ENCODE data around the gene CHERP.
"Not testable (repeated sequence)": the region's sequence is repeated elsewhere in the genome, so short reads cannot be mapped to it uniquely, and the experiment has no call there.

The CHERP gene

GRCh38 chr19:16576690-16577530 lies 34.7 kb upstream of the CHERP start:
- DNase-seq (ENCODE audit: low read depth in 2 of 2), result no peak

- no peak for DNase-seq (ENCODE audit: low read depth in 2 of 2)
These were observed 33.8 kb upstream of the CHERP start for GRCh38 chr19:16575861-16576689.

GRCh38 chr19:16575282-16575681 lies 33.0 kb upstream of the CHERP start:
- DNase-seq (ENCODE audit: low read depth in 2 of 2), result no peak

- DNase-seq (ENCODE audit: low read depth in 2 of 2), result no peak
These were observed 31.7 kb upstream of the CHERP start for GRCh38 chr19:16573925-16574324.

GRCh38 chr19:16573296-16573695 lies 31.1 kb upstream of the CHERP start:
- DNase-seq (ENCODE audit: low read depth in 2 of 2), result no peak

GRCh38 chr19:16572332-16573211 lies 30.3 kb upstream of the CHERP start, which contains the start of gene SLC35E1:
Gene SLC35E1 (minus strand): TSS chr19:16572415. CDS start chr19:16572364, 51 bp downstream.
- peak; percentile 80 to 87 for DNase-seq (ENCODE audit: low read depth in 2 of 2)

GRCh38 chr19:16571822-16572331 lies 29.6 kb upstream of the CHERP start:
- DNase-seq (ENCODE audit: low read depth in 2 of 2), result no peak

GRCh38 chr19:16571283-16571682 lies 29.0 kb upstream of the CHERP start:
- no peak for DNase-seq (ENCODE audit: low read depth in 2 of 2)

GRCh38 chr19:16569609-16570320 lies 27.5 kb upstream of the CHERP start:
- DNase-seq (ENCODE audit: low read depth in 2 of 2), result no peak

- DNase-seq (ENCODE audit: low read depth in 2 of 2), result no peak
These were observed 24.5 kb upstream of the CHERP start for GRCh38 chr19:16566702-16567101.

GRCh38 chr19:16566161-16566560 lies 23.9 kb upstream of the CHERP start:
- DNase-seq (ENCODE audit: low read depth in 2 of 2), result peak in 1 of 2 donors; percentile 52

GRCh38 chr19:16564842-16565241 lies 22.6 kb upstream of the CHERP start:
- no peak for DNase-seq (ENCODE audit: low read depth in 2 of 2)

GRCh38 chr19:16562608-16563025 lies 20.4 kb upstream of the CHERP start:
- DNase-seq (ENCODE audit: low read depth in 2 of 2), result no peak

GRCh38 chr19:16561382-16561781 lies 19.1 kb upstream of the CHERP start:
- DNase-seq (ENCODE audit: low read depth in 2 of 2), result no peak

GRCh38 chr19:16559780-16560276 lies 17.6 kb upstream of the CHERP start:
- no peak for DNase-seq (ENCODE audit: low read depth in 2 of 2)

- no peak for DNase-seq (ENCODE audit: low read depth in 2 of 2)
These were observed 12.5 kb upstream of the CHERP start for GRCh38 chr19:16554776-16555175.

GRCh38 chr19:16551902-16552301 lies 9.7 kb upstream of the CHERP start:
- DNase-seq (ENCODE audit: low read depth in 2 of 2), result not testable (repeated sequence)

- DNase-seq (ENCODE audit: low read depth in 2 of 2), result no peak
These were observed 6.7 kb upstream of the CHERP start for GRCh38 chr19:16548956-16549355.

GRCh38 chr19:16544473-16545231 lies 2.4 kb upstream of the CHERP start:
- DNase-seq (ENCODE audit: low read depth in 2 of 2), result no peak

GRCh38 chr19:16543734-16544133 lies 1.5 kb upstream of the CHERP start:
- not testable (repeated sequence) for DNase-seq (ENCODE audit: low read depth in 2 of 2)
